ENCODE data around the gene NCR2. TPM values are rescaled to one million over a fixed set of nuclear protein-coding genes. Genes with fewer than 3 reads are reported as not detected.

NCR2 gene
- polyA plus RNA-seq, 3 donors from 2014 or later, result 0.91 to 0.97 TPM; not detected in 1

- peaks cover 6 to 16% (median 7%) of the 10 kb centered on the region in 3 donors for H3K27me3 Mint-ChIP-seq (ENCODE audit: low read depth in 3 of 3)
- no peaks in the 10 kb centered on the region for H3K9me3 Mint-ChIP-seq
- H3K27ac Mint-ChIP-seq, result no peak overlapping the region
- H3K36me3 Mint-ChIP-seq, result no peaks in the 10 kb centered on the region
- no peak for DNase-seq
- peaks cover 5 to 13% of the 10 kb centered on the region in 2 donors for H3K4me1 Mint-ChIP-seq
- H3K4me3 Mint-ChIP-seq, result no peak overlapping the region
Observed at GRCh38 chr6:41315943-41316620, 19.3 kb upstream of the NCR2 start.

DNA sequence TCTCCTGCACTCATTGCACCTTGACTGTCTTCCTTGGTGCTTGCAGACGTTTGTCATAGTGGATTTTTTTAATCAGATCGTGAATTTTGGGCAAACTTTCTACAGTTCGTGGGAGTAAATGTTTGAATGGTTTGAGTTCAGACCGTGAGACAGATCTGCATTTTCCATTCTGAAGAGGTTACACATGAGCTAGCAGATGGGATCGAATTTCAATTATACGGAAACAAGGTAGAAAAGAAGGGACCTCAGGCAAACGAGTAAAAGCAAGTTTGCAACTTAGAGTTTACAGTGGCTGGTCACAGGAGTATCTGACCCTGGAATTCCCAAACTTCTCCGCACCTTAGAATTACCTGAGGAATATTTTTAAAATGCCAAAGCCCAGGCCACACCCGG, 17.2 kb upstream of the NCR2 start:
- Mint-ChIP-seq H3K27ac (peak overlapping the region in 1 of 6 donors; percentile 11), H3K4me1 (peaks cover 5 to 13% of the 10 kb centered on the region in 2 donors), H3K36me3 (no peaks in the 10 kb centered on the region), H3K4me3 (peak overlapping the region in 1 of 5 donors; percentile 30), H3K9me3 (no peaks in the 10 kb centered on the region), H3K27me3 (ENCODE audit: low read depth in 3 of 3) (peaks cover 3 to 9% (median 7%) of the 10 kb centered on the region in 3 donors)
- DNase-seq, result no peak

DNA sequence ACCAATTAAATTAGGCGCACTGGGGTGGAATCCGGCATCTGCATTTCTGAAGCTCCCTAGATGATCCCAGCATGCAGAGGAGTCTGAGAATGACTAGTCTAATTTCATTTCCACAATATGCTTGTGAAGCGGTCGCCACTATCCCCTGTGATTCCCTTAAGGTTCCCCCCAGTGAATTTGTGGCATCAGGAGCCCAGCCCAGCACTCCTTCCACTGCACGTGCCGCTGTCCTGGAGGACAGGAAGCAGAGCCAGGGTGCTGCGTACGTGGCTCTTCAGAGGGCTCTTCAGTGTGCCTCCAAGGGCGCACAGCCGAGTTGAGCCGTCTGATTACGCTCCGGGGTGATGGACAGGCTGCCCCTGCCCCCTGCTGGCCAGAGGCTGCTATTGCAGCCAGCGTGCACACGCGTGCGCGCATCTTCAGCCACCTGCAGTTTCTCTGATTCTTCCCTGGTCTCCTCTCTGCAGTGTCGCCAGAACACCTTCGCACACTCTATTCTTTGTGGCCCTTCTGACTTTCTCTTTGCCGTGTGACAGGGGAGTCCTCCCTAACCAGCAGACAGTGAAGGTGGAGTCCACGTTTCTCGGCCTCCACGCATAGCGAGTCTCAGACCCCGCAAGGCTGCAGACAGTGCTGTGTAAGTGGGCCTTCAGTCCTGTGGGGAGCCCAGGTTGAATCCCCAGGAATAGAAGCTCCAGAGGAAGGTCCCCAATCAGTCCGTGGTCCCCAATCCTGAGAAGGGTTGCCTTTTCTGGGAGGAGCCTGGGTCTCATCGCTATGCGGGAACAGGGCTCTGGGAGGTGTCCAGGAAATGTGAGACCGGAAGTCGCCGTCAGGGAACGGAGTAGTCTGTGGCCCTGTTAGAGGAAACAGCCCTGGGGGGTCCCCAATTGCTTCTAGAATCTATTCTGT, 16.5 kb upstream of the NCR2 start:
- Mint-ChIP-seq H3K36me3 (no peaks in the 10 kb centered on the region), H3K27ac (peak overlapping the region in 1 of 6 donors; percentile 61), H3K4me3 (peak overlapping the region; percentile 29 to 54 (median 44)), H3K9me3 (no peaks in the 10 kb centered on the region), H3K4me1 (peaks cover 5 to 13% of the 10 kb centered on the region in 2 donors), H3K27me3 (ENCODE audit: low read depth in 3 of 3) (peaks cover 3 to 9% (median 7%) of the 10 kb centered on the region in 3 donors)
- peak; percentile 68 to 79 (median 77) for DNase-seq

- DNase-seq, result no peak
- no peak overlapping the region for H3K27ac Mint-ChIP-seq
- peaks cover 5 to 13% of the 10 kb centered on the region in 2 donors for H3K4me1 Mint-ChIP-seq
- no peaks in the 10 kb centered on the region for H3K36me3 Mint-ChIP-seq
- no peaks in the 10 kb centered on the region for H3K9me3 Mint-ChIP-seq
- peaks cover 3 to 9% (median 3%) of the 10 kb centered on the region in 3 donors for H3K27me3 Mint-ChIP-seq (ENCODE audit: low read depth in 3 of 3)
- no peak overlapping the region for H3K4me3 Mint-ChIP-seq
Observed at GRCh38 chr6:41321183-41321582, 14.2 kb upstream of the NCR2 start.

DNA sequence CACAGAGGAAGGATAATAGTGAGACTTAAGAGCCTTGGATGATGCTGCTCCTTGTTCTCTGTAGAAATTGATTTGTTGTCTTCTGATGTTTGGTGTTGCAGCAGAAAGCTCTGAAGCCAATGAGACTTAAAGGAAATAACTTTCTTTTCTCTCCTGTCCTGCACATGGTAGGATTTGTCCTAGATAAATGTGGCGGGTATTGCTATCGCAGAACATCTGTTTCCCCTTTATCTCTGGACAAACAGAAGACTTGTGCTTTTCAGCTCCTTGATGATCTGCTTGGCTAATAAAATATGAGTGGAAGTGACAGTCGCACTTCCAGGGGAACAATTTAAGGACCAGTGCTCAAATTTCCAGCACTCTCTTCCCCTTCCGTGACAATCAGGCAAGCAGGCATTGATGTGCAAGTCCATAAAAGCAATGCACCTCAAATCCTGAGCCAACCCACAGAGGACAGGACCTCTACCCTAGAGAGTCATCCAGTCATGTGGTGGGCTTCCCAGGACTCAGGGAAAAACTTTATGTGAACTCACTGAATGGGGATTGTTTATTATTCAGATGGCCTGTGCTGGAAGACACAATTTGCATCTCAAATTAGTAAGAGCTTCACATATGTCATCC, 9.9 kb upstream of the NCR2 start:
- peaks cover 2 to 5% of the 10 kb centered on the region in 2 donors for H3K4me1 Mint-ChIP-seq
- H3K27ac Mint-ChIP-seq, result no peak overlapping the region
- H3K9me3 Mint-ChIP-seq, result no peaks in the 10 kb centered on the region
- H3K36me3 Mint-ChIP-seq, result no peaks in the 10 kb centered on the region
- DNase-seq, result no peak
- H3K4me3 Mint-ChIP-seq, result no peak overlapping the region
- peaks cover 0 to 11% (median 5%) of the 10 kb centered on the region in 3 donors for H3K27me3 Mint-ChIP-seq (ENCODE audit: low read depth in 3 of 3)

DNA sequence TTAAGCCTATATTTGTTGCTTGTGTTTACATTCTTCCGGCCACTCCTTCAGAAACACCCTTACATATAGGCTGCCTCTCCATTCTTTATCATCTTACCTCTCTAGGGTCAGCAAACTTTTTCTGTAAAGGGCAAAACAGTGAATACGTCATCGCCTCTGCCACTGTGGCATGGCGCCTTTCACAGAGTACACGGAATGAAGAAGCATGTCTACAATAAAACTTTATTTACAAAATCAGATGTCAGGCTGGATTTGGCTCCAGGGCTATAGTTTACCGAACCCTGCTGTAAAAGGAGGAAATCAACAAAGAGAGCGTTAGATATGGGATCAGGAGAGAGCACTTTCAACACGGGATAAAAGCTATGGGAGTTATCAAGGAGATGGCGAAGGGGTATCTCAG, 9.3 kb upstream of the NCR2 start:
- H3K4me1 Mint-ChIP-seq, result peaks cover 5 to 10% of the 10 kb centered on the region in 2 donors

GRCh38 chr6:41327177-41327576, 8.2 kb upstream of the NCR2 start:
- DNase-seq, result no peak
- Mint-ChIP-seq H3K9me3 (no peaks in the 10 kb centered on the region), H3K36me3 (no peaks in the 10 kb centered on the region), H3K27me3 (ENCODE audit: low read depth in 3 of 3) (peaks cover 2 to 11% (median 11%) of the 10 kb centered on the region in 3 donors), H3K4me1 (peaks cover 16 to 20% of the 10 kb centered on the region in 2 donors), H3K27ac (no peak overlapping the region), H3K4me3 (no peak overlapping the region)

More for the DNA sequence above, 9.3 kb upstream of the NCR2 start:
- Mint-ChIP-seq H3K9me3 (no peaks in the 10 kb centered on the region), H3K27me3 (ENCODE audit: low read depth in 3 of 3) (peaks cover 0 to 11% (median 5%) of the 10 kb centered on the region in 3 donors), H3K36me3 (no peaks in the 10 kb centered on the region), H3K27ac (no peak overlapping the region), H3K4me3 (no peak overlapping the region)
- no peak for DNase-seq

DNA sequence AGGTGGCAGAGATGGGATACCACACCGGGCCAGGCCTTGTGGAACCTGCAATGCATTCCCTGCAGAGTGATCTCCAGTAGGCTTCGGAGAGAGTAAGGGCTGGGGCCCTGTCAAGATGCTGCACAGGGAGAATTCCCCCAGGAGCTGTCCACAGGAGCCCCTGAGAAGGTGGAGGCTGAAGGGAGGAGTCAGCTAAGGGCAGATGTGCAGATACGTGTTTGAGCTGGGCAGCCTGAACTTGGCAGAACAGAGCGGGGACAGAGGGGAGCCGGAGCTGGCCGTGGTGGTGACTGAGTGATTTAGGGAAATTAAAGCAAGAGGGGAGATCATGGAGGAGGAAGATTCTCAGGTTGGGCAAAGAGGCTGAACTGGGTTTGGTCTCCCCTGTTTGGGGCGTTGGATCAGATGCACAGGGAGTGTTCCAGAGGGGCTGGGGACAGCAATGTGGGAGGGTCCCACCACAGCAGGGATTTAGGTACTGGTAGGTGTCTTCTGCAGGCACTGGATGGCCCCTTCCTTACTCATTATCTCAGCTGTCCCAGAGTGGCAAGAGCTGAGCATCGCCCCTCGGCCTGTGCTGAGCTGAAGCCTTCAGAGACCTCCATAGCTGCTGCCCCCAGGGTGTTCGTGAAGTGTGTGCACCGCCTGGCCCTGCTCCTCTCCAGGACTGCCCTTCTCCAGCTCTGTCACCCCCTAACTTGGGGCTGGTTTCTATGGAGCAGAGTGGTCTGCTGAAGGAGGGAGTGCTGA, 3.8 kb upstream of the NCR2 start:
- H3K4me3 Mint-ChIP-seq, result peak overlapping the region; percentile 50 to 77 (median 71)
- peaks cover 11 to 16% (median 16%) of the 10 kb centered on the region in 3 donors for H3K27me3 Mint-ChIP-seq (ENCODE audit: low read depth in 3 of 3)
- no peaks in the 10 kb centered on the region for H3K9me3 Mint-ChIP-seq
- peak overlapping the region; percentile 48 to 96 (median 92) for H3K27ac Mint-ChIP-seq
- H3K4me1 Mint-ChIP-seq, result peaks cover 57 to 64% of the 10 kb centered on the region in 2 donors
- no peak for DNase-seq
- H3K36me3 Mint-ChIP-seq, result no peaks in the 10 kb centered on the region

DNA sequence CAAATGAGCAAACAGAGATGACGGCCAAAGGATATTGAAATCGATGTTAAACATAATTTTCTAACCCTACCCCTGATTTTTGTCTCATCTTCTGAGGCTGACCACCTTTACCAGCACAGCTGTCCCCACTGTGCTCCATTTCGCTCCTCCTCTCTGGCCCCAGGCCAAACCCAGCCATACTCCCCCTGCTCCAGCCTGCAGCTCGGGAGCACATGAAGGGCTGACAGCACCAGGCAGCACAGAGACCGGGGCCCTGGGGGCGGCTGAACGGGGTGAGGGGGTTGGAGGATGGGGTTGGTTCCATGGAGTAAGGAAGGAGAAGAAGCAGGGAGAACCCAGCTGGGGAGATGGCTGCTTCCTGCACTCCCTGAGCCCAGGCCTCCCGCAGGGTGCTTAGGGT, 3.2 kb upstream of the NCR2 start:
- H3K36me3 Mint-ChIP-seq, result no peaks in the 10 kb centered on the region
- peak overlapping the region; percentile 24 to 77 (median 71) for H3K4me3 Mint-ChIP-seq
- no peaks in the 10 kb centered on the region for H3K9me3 Mint-ChIP-seq
- no peak for DNase-seq
- peak overlapping the region; percentile 48 to 96 (median 92) for H3K27ac Mint-ChIP-seq
- H3K4me1 Mint-ChIP-seq, result peaks cover 59 to 67% of the 10 kb centered on the region in 2 donors
- H3K27me3 Mint-ChIP-seq (ENCODE audit: low read depth in 3 of 3), result peaks cover 11 to 16% (median 16%) of the 10 kb centered on the region in 3 donors

GRCh38 chr6:41332842-41333736, 2.3 kb upstream of the NCR2 start:
- Mint-ChIP-seq H3K36me3 (no peaks in the 10 kb centered on the region), H3K4me3 (peak overlapping the region; percentile 71 to 84 (median 75)), H3K4me1 (peaks cover 59 to 67% of the 10 kb centered on the region in 2 donors), H3K27me3 (ENCODE audit: low read depth in 3 of 3) (peaks cover 11 to 16% (median 16%) of the 10 kb centered on the region in 3 donors), H3K27ac (peak overlapping the region; percentile 92 to 98 (median 96)), H3K9me3 (no peaks in the 10 kb centered on the region)
- no peak for DNase-seq

DNA sequence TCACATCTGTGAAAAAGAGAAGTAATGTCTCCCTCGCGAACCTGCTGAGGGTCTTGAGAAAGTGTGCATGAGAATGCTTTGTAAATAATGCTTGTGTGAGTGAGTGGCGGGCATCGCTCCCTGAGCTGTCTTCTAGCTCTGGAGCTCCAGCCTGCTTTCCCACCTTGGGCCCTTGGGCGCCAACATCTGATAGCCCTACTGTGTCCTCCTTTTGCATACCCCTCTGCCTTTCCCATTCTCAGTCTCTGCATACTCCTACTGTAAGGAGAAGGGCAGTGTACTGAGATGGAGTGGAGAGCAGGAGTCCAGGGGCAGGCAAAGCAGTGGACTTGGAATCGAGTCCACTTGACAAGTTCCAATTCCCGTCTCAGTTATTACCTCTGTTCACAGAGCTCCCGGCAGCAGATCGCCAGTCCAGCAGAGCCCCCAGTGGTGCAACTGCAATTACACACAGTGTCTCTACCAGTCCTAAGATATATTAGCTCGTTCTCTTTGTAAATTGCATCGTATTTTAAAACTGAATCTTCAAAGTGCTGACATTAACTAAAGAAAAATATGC, 847 bp upstream of the NCR2 start:
- H3K36me3 Mint-ChIP-seq, result no peaks in the 10 kb centered on the region
- peaks cover 59 to 67% of the 10 kb centered on the region in 2 donors for H3K4me1 Mint-ChIP-seq
- no peaks in the 10 kb centered on the region for H3K9me3 Mint-ChIP-seq
- peak overlapping the region; percentile 71 to 84 (median 75) for H3K4me3 Mint-ChIP-seq
- H3K27ac Mint-ChIP-seq, result peak overlapping the region; percentile 92 to 98 (median 96)
- no peak for DNase-seq
- peaks cover 11 to 16% (median 16%) of the 10 kb centered on the region in 3 donors for H3K27me3 Mint-ChIP-seq (ENCODE audit: low read depth in 3 of 3)

- Mint-ChIP-seq H3K4me3 (peak overlapping the region in 1 of 5 donors; percentile 59), H3K27me3 (ENCODE audit: low read depth in 3 of 3) (peaks cover 11 to 19% (median 16%) of the 10 kb centered on the region in 3 donors), H3K27ac (peak overlapping the region in 5 of 6 donors; percentile 84 to 98 (median 95)), H3K9me3 (no peaks in the 10 kb centered on the region), H3K4me1 (peaks cover 55 to 59% of the 10 kb centered on the region in 2 donors), H3K36me3 (no peaks in the 10 kb centered on the region)
- no peak for DNase-seq
Observed at GRCh38 chr6:41335943-41336342, 535 bp downstream of the NCR2 start.
